Activated CD8-positive, alpha-beta memory T cell treated with anti-CD3 and anti-CD28 coated beads for 48 hours (primary cell): ENCODE results near the gene QTRT2.

Source experiments
- DNase-seq, 3 experiments: peaks; one replicate each; pipeline ENCODE4 v3.0.0-alpha.2; 2020; ENCODE audit warnings: low read depth in 2 of 3, low spot score in 2 of 3

Gene QTRT2

DNA sequence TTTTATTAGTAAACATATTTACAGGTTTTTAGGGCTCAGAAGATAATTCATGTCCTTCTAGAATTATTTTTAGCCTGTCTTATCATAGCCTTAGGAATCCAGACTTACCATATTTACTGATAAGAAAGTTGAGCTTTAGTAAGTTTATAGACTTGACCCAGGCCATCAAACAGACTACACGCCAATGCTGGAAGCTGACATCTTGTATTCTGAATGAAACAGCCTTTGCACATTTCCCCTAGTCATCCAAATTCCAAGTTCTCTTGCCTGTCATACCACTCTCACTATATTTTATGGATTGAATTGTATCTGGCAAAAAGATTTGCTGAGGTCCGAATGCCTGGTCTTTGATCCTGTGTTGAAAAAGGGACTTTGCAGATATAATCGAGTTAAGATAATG, 63.7 kb downstream of the QTRT2 start:
- DNase-seq = no peak

DNA sequence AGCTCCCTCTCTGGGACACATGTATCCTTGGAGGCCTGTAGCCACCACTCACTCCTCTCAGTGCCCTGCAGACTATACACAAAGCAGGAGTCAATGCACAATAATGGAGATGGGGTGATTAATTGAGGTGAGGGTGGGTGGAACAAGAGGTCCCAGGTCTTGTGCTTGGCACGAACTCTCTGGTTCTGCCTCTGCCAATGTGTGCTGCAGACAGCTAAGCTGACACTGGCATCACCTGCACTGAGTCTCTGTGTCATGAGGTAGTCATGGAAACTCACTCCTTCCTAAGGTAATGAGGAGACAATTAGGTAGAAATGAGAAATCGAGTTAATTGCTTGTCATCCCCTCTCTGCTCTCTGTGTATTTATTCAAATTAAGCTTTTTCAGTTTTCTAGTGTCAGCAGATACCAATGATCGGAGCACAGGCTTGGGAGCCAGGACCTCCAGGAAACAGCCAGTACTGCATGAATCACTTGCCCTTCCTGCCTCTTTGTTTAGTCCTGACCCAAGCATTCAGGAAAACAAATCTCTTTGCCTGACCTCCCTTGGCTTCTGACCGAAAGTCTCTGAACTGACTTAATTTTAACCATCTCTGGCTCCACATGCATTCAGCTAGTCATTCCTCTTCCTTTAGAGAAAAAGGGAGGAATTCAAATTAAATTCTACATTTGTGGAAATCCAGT, 65.6 kb downstream of the QTRT2 start:
- no peak for DNase-seq

DNA sequence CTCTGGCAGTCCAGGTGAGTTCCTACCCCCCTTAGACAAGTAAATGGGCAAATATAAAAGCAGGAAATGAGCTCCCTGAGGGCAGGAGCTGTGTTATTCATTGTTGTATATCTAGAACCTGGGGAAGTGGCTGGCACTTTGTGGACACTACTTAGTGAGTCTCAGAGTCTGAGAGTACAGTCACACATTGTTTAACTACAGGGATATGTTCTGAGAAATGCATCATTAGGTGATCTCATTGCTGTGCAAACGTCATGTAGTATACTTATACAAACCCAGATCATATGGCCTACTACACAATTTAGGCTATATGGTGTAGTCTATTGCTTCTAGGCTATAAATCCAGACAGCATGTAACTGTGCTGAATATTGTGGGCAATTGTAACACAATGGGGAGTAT, 69.9 kb downstream of the QTRT2 start:
- DNase-seq = no peak

DNA sequence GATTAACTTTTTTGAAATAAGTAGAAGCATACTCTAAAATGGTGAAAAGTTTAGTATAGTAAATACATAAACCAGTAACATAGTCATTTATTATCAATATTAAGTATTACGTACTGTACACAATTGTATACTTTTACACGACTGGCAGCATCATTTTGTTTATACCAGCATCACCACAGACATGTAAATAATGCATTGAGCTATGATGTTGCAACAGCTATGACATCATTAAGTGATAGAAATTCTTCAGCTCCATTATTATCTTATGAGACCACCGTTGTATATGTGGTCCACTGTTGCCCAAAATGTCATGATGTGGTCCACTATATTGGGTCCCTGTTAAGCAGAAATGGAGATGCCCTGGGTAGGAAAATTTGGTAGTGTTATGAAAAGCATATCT, 71.0 kb downstream of the QTRT2 start:
- no peak for DNase-seq

DNA sequence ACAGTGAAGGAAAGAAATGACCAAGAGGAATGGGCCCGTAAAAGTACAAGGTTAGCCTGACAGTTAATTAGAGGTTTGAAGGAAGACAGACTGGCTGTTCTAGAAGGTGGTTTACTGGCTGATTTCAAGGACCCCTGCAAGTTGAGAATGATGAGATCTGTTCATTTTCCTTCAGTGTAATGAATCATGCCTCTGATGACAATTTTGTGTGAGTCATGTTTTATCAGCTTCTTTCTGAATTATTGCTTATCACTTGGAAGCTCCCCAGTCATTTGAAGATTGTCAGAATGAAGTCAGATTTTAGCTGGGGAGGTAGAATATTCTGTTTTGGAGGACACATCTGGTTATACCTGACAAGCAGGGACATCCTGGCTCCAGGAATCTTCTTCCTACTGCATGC, 71.7 kb downstream of the QTRT2 start:
- DNase-seq = no peak

DNA sequence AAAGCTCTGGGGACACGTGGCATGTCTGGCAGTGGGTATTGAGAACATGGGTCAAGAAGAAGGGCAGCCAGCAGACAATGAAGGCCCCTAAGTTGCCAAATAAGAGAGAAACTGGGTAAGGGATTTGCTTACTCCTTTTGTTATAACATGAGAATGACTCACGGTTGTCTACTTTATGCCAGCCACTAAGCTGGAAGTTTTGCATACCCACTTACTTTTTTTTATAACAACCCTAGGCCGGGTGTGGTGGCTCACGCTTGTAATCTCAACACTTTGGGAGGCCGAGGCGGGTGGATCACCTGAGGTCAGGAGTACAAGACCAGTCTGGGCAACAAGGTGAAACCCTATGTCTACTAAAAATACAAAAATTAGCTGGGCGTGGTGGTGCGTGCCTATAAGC, 72.3 kb downstream of the QTRT2 start:
- DNase-seq = no peak

DNA sequence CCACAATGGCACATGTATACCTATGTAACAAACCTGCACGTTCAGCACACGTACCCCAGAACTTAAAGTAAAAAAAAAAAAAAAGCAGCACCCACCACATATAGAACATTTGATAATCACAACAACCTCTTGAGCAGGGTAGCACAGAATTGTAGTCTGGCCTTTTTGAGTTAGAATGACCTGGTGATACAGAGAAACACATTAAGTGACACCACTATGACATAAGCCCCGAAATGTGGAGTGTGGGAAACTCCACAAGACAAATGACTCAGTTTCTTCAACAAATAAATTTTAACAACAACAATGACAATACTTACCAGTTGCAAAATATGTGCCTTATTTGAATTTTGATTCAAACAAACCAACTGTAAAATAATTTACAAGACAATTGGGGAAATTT, 76.0 kb downstream of the QTRT2 start:
- no peak for DNase-seq

DNA sequence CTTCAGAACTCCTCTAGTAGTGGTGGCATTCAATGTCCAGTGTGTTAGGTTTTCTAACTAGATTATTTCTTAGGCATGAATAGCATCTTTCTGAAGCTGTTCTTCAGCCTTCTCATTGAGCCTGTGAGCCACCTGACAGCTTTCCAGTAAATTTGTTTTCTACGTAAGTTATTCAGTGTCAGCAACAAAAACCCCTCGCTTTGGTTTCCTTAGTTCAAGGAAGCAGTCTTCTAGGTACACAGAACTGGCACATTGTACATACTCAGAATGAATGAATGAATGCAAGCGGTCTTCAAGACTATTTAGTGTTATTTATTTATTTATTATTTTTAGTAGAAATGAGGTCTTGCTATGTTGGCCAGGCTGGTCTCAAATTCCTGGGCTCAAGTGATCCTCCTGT, 77.4 kb downstream of the QTRT2 start:
- no peak for DNase-seq
